ENCODE results near the gene LUZP4. TPM values are rescaled to one million over a fixed set of nuclear protein-coding genes. Genes with fewer than 3 reads are reported as not detected.
"Not testable (repeated sequence)": the region's sequence is repeated elsewhere in the genome, so short reads cannot be mapped to it uniquely, and the experiment has no call there.

The LUZP4 gene, protein sequence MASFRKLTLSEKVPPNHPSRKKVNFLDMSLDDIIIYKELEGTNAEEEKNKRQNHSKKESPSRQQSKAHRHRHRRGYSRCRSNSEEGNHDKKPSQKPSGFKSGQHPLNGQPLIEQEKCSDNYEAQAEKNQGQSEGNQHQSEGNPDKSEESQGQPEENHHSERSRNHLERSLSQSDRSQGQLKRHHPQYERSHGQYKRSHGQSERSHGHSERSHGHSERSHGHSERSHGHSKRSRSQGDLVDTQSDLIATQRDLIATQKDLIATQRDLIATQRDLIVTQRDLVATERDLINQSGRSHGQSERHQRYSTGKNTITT
- not detected for total RNA-seq
- long read RNA-seq: 0 reads

DNA sequence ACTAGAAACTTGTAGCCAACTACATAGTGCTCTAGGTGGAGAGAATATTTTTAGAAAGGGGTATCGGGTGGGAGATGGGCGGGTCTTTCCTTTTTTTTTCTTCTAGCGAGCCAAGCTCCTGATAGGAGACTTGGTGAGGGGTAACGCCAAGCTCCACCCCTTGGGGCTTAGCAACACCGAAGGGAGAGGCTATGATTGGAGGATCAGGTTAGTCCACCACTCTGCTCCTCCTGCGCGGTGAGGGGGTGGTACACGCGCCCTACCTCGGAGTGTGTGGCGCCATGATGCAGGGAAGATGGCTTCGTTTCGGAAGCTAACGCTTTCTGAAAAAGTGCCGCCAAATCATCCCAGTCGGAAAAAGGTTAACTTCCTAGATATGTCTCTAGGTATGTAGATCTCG, at the start of gene LUZP4:
TSS of gene LUZP4 (plus strand) at position 251 of the 400 bp plus-strand sequence. CDS start at position 296, 45 bp downstream.
- no peak for DNase-seq (ENCODE audit: low spot score)
- intact Hi-C loops (cut with DNase I): no loop called here

DNA sequence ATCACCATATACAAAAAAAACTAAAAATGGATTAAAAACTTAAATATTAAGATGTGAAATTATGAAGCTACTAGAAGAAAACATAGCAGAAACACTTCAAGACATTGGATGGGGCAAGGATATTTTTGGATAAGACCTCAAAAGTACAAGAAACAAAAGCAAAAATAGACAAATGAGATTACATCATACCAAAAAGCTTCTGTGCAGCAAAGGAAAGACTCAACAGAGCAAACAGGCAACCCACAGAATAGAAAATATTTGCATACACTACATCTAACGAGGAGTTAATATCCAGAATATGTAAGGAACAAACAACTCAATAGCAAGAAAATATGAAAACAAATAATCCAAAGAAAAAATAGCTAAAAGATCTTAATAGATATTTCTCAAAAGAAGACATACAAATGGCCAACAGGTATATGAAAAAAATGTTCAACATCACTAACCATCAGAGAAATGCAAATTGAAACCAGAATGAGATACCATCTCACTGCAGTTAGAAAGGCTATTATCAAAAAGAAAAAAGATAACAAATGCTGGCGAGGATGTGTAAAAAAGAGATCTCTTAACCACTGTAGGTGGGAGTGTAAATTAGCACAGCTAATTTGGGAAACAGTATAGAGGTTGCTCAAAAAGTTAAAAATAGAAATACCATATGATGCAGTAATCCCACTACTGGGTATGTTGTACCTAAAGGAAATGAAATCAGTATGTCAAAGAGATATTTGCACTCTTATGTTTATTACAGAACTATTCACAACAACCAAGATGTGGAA, 37.9 kb upstream of the LUZP4 start:
- DNase-seq (ENCODE audit: low spot score): no peak
- intact Hi-C loops (cut with DNase I): no loop called here

DNA sequence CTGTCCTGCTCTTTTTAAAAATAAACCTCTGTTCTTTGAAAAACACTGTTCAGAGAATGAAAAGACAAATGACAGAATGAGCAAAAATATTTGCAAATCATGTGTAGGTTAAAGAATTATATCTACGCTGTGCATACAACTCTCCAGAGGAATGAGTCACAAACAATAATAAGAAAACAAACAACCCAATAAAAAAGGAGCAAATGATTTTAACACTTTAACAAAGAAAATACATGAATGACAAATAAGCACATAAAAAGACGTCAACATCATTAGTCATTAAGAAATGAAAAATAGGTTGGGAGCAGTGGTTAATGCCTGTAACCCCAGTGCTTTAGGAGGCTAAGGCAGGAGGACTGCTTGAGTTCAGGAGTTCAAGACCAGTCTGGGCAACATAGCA, 34.5 kb upstream of the LUZP4 start:
- intact Hi-C loops (cut with DNase I): no loop called here

DNA sequence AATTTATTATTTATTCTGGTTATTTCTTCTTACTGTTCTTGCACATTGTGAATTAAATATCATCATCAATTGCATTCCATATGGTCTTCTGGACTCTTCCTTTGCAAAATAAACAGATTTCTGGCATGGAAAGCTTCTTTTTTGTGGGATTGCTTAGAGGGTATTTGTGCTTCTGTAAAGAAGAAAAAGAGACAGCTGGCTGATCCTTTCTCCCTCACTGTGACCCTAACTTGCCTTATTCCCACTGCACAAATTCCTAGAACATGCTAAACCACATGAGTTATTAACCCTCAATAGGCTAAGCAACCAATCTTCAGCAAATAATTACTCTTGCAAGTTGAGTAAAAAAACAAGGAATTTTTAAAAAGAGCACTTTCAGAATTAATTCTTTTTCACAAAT, 31.8 kb upstream of the LUZP4 start:
- intact Hi-C loops (cut with DNase I): no loop called here
- DNase-seq (ENCODE audit: low spot score): no peak

More for the DNA sequence above, 34.5 kb upstream of the LUZP4 start:
- DNase-seq (ENCODE audit: low spot score): no peak

DNA sequence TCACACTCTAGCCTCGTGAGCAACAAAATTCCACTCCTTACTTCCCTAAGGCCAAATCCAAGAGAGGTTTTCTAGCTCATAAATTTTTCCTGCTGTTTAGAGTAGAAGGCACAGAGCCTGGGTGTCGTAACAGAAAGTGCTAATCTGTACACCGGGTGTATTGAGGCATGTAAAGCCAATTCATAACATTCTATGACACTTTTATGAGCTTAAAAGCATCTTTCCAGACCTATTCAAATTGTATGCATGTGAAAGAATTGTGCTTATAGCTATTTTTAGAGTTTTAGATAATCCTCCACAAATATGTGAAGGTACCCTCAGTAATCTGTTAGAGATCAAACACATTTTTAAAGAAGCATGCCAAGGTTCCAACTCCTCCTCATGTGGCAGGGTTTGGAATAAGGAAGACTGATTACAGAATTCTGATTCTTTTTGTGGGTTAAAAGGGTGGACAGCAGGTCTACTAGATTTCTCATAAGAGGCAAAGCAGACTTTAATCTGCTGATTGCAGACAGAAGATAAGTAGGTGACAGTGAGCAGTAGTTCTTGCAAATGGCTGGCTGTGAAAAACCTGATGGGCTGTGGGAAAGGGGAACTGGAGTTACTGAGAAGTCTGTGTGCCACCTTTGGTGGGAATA, 30.2 kb upstream of the LUZP4 start:
- no peak for DNase-seq (ENCODE audit: low spot score)
- intact Hi-C loops (cut with DNase I): no loop called here

DNA sequence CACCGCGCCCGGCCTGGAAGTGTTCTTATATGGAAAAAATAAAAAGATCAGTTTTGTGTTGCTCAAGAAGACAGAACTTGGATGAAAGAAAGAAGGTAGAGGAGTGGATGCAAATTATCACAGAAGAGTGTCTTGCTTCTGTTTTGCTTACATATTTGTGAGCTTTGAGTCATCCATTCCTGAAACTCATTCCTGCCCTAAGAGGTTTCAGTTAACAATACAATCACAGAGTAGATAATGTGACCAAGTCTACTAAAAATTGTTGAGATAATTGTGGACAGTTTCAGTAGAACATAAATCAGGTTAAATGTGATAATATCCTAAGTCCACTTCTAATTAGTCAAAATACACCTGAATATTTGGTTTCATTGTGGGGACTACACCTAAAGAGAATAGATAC, 29.2 kb upstream of the LUZP4 start:
- no peak for DNase-seq (ENCODE audit: low spot score)
- intact Hi-C loops (cut with DNase I): no loop called here

DNA sequence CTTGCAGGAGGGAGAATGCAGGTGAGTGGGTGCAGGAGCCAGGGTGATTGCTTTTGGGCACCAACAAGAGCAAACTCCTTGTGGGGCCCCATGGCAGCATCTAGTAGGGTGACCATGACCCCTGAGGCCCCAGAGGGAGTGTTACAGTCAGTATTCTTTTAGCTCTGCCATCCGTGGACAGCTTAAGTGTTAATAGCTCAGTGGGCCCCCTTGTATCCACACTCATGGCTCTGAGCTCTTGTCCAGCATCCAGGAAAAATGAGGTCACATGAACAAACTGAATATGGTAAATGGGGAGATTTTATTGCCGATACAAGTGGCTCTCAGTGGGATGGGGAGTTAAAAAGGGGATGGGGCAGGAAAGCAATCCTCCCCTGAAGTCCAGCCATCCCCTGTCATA, 28.4 kb upstream of the LUZP4 start:
- DNase-seq (ENCODE audit: low spot score): no peak
- intact Hi-C loops (cut with DNase I): no loop called here

DNA sequence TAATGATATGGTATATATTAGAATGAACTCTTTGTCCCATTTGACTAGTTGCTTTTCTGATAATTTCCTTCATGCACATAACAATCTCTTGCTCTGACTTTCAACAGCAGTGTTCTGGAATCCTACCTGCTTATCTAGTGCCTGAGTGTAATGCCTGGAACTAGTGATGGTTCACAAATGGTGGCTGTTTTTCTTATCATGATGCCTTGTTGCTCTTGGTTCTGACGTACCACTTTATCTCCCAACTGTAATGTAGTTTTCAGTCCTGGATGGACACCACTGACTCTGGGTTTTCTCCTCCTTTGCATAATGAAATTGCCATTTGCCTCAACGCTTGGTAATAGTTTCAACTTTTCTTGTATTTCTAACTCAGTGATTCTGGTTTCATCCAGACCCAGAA, 25.5 kb upstream of the LUZP4 start:
- DNase-seq (ENCODE audit: low spot score): no peak
- intact Hi-C loops (cut with DNase I): no loop called here

DNA sequence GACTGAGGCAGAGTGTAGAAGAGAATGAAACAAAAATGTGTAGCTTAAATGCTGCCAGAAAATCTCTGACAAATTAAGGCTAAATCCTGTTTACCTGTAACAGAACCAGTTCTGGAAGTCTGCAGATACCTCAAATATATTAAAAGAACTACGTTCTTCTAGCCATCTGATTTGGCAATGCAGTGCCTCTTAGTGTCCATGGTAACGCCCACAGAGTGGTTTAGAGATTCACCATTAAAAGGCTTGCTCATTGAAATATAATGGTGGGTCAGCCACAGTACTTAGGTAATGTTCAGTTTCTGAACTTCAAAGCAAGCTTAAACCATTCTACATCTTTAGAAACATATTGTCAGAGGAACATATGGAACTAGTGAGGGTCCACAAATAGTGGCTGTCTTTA, 23.2 kb upstream of the LUZP4 start:
- intact Hi-C loops (cut with DNase I): no loop called here
- DNase-seq (ENCODE audit: low spot score): no peak

DNA sequence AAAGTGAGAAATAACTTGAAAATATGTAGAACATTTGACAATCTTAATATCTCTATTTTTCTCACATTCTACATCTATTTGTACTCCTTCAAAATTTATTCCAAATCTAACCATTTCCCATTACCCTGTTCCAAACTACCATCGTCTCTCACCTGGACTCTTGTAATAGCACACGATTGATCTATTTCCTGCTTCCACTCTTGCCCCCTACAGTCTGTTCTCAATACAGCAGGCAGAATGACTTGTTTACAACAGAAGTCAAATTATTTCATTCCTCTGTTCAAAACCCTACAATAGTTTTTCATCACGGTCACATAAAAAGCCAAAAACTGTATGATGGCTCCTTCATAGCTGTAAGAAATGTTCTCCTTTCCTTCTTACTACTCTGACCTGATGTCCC, 21.1 kb upstream of the LUZP4 start:
- DNase-seq (ENCODE audit: low spot score): no peak
- intact Hi-C loops (cut with DNase I): no loop called here

DNA sequence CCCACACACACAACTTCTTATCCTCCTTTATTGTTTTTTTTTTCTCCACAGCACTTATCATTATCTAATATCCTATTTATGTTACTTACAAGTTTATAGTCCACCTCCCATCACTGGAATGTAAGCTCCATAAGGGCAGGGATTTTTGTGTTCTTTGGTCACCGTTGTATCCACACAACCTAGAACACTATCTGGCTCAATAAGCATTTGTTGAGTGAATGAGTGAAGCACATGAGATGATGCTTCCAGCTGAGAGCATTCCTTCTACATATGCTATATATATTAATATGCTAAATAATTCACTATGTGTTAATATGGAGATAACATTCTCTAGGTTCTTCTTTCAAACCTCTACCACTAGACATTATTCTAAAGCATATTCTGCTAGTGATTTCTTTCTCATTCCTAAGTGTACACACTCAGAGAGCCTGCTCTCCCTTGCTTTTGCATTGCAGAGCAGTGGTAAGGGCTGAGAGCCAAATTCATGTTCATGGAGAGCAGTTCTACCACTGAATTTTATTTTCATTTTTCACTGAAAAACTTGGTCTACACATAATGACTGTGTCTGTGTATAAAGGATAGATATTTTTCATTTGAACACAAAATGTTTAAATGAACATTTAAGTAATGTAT, 20.3 kb upstream of the LUZP4 start:
- DNase-seq (ENCODE audit: low spot score): no peak
- intact Hi-C loops (cut with DNase I): no loop called here

DNA sequence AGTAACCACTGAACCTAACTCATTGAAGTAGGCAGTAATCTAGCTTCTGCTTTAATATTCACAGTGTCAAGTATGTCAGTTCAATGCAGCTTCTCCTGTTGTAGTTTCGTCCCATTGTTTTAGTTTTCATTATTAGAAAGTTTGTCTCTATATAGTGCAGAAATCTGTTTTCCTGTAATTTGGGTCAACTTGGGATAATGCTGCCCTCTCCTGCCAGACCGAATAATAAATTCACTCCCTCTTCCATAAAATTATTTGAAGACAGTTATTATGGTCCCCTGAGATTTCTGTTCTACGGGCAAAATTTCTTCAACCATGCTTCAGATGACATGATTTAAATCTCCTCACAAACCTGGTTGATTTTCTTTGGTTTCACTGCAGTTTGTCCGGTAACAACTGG, 4.6 kb upstream of the LUZP4 start:
- intact Hi-C loops (cut with DNase I): no loop called here
- DNase-seq (ENCODE audit: low spot score): no peak

DNA sequence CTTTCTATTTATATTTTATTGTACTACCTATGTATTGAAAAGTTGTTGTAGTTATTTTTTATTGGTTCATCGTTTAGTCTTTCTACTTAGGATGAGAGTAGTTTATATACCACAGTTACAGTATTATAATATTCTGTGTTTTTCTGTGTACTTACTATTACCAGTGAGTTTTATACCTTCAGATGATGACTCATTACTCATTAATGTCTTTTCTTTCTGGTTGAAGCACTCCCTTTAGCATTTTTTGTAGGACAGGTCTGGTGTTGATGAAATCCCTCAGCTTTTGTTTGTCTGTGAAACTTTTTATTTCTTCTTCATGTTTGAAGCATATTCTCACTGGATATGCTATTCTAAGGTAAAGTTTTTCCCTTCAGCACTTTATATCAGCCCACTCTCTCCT, 7.7 kb downstream of the LUZP4 start:
- no peak for DNase-seq (ENCODE audit: low spot score)
- intact Hi-C loops (cut with DNase I): no loop called here

DNA sequence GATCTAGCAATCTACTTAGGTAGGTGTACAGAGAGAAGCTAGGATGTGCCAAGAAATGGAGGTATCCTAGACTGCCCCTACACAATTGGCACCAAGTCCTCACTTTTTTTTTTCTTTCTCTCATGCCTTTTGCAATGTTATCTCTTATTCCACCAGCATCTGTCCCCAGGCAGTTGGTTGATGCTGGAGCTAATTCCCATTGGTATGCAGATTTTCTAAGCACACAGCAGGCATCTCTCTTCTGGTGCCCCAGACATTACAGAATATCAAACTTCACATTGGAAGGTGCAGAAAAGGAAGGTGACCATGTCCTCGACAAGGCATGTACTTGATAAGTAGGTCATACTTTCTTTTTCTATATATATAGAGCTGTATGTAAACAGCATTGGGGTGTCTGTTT, 21.6 kb downstream of the LUZP4 start:
- intact Hi-C loops (cut with DNase I): no loop called here
- no peak for DNase-seq (ENCODE audit: low spot score)

DNA sequence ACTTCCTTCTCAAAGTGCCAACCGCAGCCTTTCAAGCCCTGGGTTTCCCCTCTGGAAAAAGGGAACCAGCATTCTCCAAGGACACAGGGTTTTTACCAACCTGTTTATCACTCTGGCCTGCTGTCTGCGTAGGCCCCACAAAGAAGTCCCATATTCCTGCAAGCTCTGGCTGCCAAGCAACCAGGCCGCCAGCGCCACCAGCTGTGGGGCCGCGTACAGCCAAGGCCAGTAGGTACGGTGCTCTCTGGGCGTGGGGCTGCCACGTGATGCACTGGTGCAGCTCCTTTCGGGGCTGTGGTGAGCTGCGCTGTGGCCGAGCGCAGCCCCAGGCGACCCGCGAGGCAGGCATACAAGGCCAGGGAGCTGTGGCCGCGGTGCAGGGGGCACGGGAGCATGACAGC, 22.1 kb downstream of the LUZP4 start:
- no peak for DNase-seq (ENCODE audit: low spot score)
- intact Hi-C loops (cut with DNase I): no loop called here

DNA sequence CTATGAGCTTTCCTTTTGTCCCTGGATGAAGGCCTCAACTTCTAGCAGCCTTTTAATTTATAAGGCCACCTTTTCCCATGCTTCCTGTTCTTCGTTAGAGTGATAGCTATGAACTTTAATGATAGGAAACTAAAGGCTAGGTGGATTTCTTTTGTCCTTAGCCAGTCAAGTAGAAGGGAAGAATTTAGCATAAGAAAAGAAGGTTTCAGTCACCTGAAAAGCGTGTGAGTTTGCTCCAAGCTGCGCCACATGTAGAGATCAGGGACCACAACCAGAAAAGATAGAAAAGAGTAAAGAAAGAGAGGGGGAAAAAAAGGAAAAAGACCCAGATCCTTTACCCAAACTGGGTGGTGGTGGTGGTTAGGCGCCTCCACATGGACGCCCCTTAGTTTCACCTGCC, 28.6 kb downstream of the LUZP4 start:
- intact Hi-C loops (cut with DNase I): no loop called here
- no peak for DNase-seq (ENCODE audit: low spot score)

DNA sequence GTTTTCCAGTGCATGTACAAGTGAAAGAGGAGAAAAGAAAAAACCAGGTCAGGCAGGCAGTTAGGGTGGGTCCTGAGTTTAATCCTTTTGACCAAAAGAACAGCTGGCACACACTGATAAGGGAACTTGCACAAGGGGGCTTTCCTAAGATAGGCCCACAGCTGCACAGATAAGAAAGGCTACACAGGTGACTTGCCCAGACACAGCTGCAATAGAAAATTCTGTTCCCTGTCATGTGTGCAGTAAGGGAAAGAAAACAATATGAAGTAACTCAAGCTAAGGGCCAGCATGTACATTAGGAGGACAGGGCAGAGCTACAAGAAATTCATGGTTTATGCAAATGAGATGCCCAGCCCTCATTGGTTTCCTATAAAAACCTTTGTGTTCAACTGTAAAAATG, 32.9 kb downstream of the LUZP4 start:
- no peak for DNase-seq (ENCODE audit: low spot score)
- intact Hi-C loops (cut with DNase I): no loop called here

DNA sequence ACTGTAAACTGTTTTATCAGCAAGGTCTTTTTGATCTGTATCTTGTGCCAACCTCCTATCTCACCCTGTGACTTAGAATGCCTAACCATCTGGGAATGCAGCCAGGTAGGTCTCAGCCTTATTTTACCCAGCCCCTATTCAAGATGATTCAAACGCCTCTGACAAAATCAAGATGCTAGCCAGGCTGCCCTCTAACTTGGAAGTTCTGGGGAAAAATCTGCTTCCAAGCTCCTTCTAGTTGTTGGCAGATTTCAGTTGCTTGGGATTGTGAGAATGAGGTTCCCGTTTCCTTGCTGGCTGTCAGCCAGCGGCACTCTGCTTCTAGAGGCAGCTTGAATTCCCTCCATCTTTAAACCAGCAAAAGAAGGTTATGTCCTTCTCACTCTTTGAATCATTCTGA, 34.7 kb downstream of the LUZP4 start:
- intact Hi-C loops (cut with DNase I): no loop called here
- no peak for DNase-seq (ENCODE audit: low spot score)

DNA sequence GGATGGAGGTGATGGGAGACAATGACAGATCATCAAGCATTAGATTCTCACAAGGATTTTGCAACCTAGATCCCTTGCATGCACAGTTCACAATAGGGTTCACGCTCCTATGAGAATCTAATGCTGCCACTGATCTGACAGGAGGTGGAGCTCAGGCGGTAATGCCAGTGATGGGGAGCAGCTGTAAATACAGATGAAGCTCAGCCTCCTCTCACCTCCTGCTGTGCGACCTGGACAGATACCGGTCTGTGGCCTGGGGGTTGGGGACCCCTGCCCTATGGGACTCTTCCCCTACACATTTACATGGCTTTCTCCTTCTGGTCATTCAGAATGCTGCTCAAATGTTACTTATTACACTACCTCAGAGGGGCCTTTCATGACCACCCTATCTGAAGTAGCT, 39.8 kb downstream of the LUZP4 start:
- DNase-seq (ENCODE audit: low spot score); intact Hi-C loops (cut with DNase I): not testable (repeated sequence)

DNA sequence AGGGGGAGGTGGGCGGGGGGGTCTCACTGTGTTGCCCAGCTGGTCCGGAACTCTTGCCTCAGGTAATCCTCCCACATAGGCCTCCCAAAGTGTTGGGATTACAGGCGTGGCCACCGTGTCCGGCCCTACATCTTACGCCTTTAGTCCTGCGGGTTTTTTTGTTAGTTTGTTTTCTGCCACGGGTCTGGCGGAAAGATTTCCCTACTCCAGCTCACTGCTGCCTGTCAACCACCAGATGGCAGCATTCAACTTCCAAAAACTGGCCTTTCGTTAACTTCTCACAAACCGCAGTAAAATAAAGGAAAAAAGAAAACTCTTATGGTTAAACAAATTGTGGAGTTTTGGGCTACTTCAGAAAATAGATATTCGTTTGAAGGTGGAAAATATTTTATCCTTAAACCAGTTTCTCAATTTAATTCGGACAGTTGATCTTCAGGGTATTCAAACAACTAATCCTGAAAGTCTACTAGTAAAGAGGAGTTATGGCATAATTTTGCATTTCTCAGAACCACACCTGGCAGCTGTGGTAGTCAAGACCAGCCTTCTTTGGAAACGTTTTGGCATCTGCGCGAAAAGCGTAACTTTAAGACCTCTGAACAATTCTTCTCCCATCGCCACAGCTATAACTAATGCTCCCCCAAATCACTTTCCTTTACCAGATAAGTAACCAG, 41.1 kb downstream of the LUZP4 start:
- no peak for DNase-seq (ENCODE audit: low spot score)
- intact Hi-C loops (cut with DNase I): loop anchor here (2.0 to 5.0 kb wide), 2 partner anchors 312 to 362 kb away; no protein-coding TSS in a partner anchor

Data from cardiac septum (tissue), 1 donor.